Suprapubic skin (tissue), 3 donors: Measurements from ENCODE around the gene FOXO6.

Experiments used
- CTCF ChIP-seq, 2 donors: fragments of 200-600 bp in 1 of 2; fragments of 450-650 bp in 1 of 2; sonication (generic) in 1 of 2; IDR thresholded peaks; one replicate each; pipeline ENCODE4 v1.5.1; 2016 to 2019; ENCODE audit warnings: antibody characterized with exemption in 2 of 2, mild to moderate bottlenecking in 1 of 2, moderate library complexity in 1 of 2
- POLR2AphosphoS5 ChIP-seq, 3 donors: sonication (generic); formaldehyde crosslinking; IDR thresholded peaks; one replicate each; pipeline ENCODE4 v1.6.1; 2017; ENCODE audit warnings: antibody characterized with exemption in 3 of 3

GRCh38 chr1:41340655-41341364 lies 20.4 kb upstream of the FOXO6 start:
- TF ChIP-seq CTCF (IDR thresholded peaks at IDR 0.05) (no peak), POLR2AphosphoS5 (IDR thresholded peaks at IDR 0.05) (no peak)
